Right lung (tissue), 5 donors: ENCODE measurements around the gene CLASP1. TPM values are rescaled to one million over a fixed set of nuclear protein-coding genes. Genes with fewer than 3 reads are reported as not detected.
A peak's percentile ranks its signal among the peaks of the same experiment; 100 is the strongest.
"Not testable (repeated sequence)": the region's sequence is repeated elsewhere in the genome, so short reads cannot be mapped to it uniquely, and the experiment has no call there.

Experiments used
- DNase-seq, 2 donors: peaks; one replicate each; pipeline ENCODE4 v3.0.0-alpha.2; 2013
- polyA plus RNA-seq, 5 donors: library from polyadenylated mRNA; unstranded; fragments of 120-200 nt; gene quantifications; one replicate each; pipeline versions ENCODE4 v1.2.1 to v1.2.3, GENCODE V29; 2013; ENCODE audit warnings: inconsistent platforms in 1 of 5, low replicate concordance in 1 of 5; ENCODE audit not compliant: insufficient read length in 5 of 5, insufficient read depth in 1 of 5

CLASP1 gene
- polyA plus RNA-seq, 5 donors: 34.5 to 47.6 (median 47.2) TPM

GRCh38 chr2:121376535-121377250, 272.6 kb downstream of the CLASP1 start:
- DNase-seq: no peak

GRCh38 chr2:121375621-121376159, 273.6 kb downstream of the CLASP1 start:
- DNase-seq: no peak

- DNase-seq: not testable (repeated sequence)
These were observed 274.7 kb downstream of the CLASP1 start for GRCh38 chr2:121374412-121375075.

GRCh38 chr2:121372721-121373353, 276.4 kb downstream of the CLASP1 start:
- DNase-seq: no peak

- DNase-seq: no peak
These were observed 277.2 kb downstream of the CLASP1 start for GRCh38 chr2:121372082-121372481.

GRCh38 chr2:121368836-121369235, 280.4 kb downstream of the CLASP1 start:
- no peak for DNase-seq

GRCh38 chr2:121368155-121368554, 281.1 kb downstream of the CLASP1 start:
- DNase-seq: no peak

- no peak for DNase-seq
These were observed 281.9 kb downstream of the CLASP1 start for GRCh38 chr2:121367246-121367900.

- no peak for DNase-seq
These were observed 283.2 kb downstream of the CLASP1 start for GRCh38 chr2:121366040-121366439.

GRCh38 chr2:121365061-121365460, 284.2 kb downstream of the CLASP1 start:
- no peak for DNase-seq

- no peak for DNase-seq
These were observed 285.4 kb downstream of the CLASP1 start for GRCh38 chr2:121363632-121364420.

GRCh38 chr2:121362774-121363173, 286.5 kb downstream of the CLASP1 start:
- DNase-seq: no peak

- no peak for DNase-seq
These were observed 287.0 kb downstream of the CLASP1 start for GRCh38 chr2:121362226-121362625.

GRCh38 chr2:121360566-121361300, 288.5 kb downstream of the CLASP1 start:
- no peak for DNase-seq

- DNase-seq: no peak
These were observed 289.3 kb downstream of the CLASP1 start for GRCh38 chr2:121359716-121360565.

- DNase-seq: no peak
These were observed 290.1 kb downstream of the CLASP1 start for GRCh38 chr2:121359170-121359569.

GRCh38 chr2:121358291-121358690, 291.0 kb downstream of the CLASP1 start:
- no peak for DNase-seq

GRCh38 chr2:121356058-121356640, 293.1 kb downstream of the CLASP1 start:
- peak; percentile 45 to 60 for DNase-seq

- no peak for DNase-seq
These were observed 293.8 kb downstream of the CLASP1 start for GRCh38 chr2:121355488-121355887.
